Measurements from ENCODE around the gene CARD16. TPM values are rescaled to one million over a fixed set of nuclear protein-coding genes. Genes with fewer than 3 reads are reported as not detected.
A peak's percentile ranks its signal among the peaks of the same experiment; 100 is the strongest.

CARD16 gene
- total and polyA plus RNA-seq, 2 donors (not counting 1 experiment from before 2014, with no cell fraction given): 25.0 to 30.1 TPM

DNA sequence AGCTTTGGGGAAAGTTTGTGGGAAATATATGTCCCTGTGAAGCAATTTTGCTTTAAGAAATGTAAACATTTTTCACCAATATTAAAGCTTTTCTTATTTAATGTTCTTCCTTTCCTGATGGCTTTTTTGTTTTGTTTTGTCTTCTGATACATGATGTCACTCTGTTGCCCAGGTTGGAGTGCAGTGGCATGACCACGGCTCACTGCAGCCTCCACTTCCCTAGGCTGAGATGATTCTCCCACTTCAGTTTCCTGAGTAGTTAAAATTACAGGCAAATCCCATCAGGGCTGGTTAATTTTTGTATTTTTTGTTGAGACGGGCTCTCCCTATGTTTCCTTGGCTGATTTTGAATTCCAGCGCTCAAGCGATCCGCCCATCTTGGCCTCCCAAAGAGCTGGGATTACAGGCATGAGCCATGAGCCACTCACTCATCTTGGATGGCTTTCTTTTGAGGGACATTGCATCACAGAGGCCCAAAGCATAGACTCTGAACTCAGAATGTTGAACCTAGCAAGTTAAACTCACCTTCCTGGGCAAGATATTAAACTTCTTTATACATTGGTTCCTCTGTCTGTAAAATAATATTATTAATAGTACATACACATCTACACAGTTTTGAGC is 651 bp upstream of the CARD16 start:
- Histone ChIP-seq H3K27me3 (replicated peaks in 1 of 4; ENCODE audit: control extremely low read depth in 1 of 4, control insufficient read depth in 3 of 4, insufficient read depth in 4 of 4, low read length in 3 of 4) (no peaks in the 10 kb centered on the region), H3K79me2 (ENCODE audit: control insufficient read depth, insufficient read depth, low read length) (peaks cover 37% of the 10 kb centered on the region), H3K36me3 (replicated peaks in 1 of 2; ENCODE audit: control extremely low read depth in 1 of 2, control insufficient read depth in 1 of 2, extremely low read depth in 1 of 2, insufficient read depth in 2 of 2, low read length in 1 of 2) (peaks cover 0 to 8% of the 10 kb centered on the region in 2 experiments), H3K27ac (ENCODE audit: low read length in 2 of 2) (peak overlapping the region; percentile 68 to 75), H2AFZ (ENCODE audit: insufficient read depth, low read depth, low read length, poor library complexity, severe bottlenecking) (peak overlapping the region; percentile 88), H4K20me1 (ENCODE audit: control insufficient read depth, insufficient read depth, low read length, poor library complexity, severe bottlenecking) (no peaks in the 10 kb centered on the region), H3K4me1 (ENCODE audit: control insufficient read depth in 2 of 2, insufficient read depth in 2 of 2, low read length in 2 of 2) (peaks cover 29 to 37% of the 10 kb centered on the region in 2 donors), H3K9ac (ENCODE audit: low read length) (peak overlapping the region; percentile 87), H3K4me3 (ENCODE audit: control extremely low read depth in 1 of 5, extremely low read depth in 1 of 5, insufficient read depth in 1 of 5, low read depth in 2 of 5, low read length in 4 of 5) (peak overlapping the region in 4 of 5 experiments; percentile 59 to 95 (median 66)), H3K4me2 (replicated peaks; ENCODE audit: low read depth, low read length, poor library complexity, severe bottlenecking) (peak overlapping the region; percentile 70), H3K9me3 (ENCODE audit: control extremely low read depth in 1 of 3, control insufficient read depth in 2 of 3, insufficient read depth in 1 of 3, low read length in 2 of 3) (no peaks in the 10 kb centered on the region)
- intact Hi-C loops (cut with micrococcal nuclease): loop anchor here (10.0 kb wide), 1 partner anchor 251 kb away; no protein-coding TSS in a partner anchor
- TF ChIP-seq, protein P1, sequence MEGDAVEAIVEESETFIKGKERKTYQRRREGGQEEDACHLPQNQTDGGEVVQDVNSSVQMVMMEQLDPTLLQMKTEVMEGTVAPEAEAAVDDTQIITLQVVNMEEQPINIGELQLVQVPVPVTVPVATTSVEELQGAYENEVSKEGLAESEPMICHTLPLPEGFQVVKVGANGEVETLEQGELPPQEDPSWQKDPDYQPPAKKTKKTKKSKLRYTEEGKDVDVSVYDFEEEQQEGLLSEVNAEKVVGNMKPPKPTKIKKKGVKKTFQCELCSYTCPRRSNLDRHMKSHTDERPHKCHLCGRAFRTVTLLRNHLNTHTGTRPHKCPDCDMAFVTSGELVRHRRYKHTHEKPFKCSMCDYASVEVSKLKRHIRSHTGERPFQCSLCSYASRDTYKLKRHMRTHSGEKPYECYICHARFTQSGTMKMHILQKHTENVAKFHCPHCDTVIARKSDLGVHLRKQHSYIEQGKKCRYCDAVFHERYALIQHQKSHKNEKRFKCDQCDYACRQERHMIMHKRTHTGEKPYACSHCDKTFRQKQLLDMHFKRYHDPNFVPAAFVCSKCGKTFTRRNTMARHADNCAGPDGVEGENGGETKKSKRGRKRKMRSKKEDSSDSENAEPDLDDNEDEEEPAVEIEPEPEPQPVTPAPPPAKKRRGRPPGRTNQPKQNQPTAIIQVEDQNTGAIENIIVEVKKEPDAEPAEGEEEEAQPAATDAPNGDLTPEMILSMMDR (IDR thresholded peaks at IDR 0.05): no peak
- no peak for TF ChIP-seq EZH2 (IDR thresholded peaks at IDR 0.05; ENCODE audit: borderline replicate concordance, insufficient read depth, low read depth, low read length, poor library complexity, severe bottlenecking)
- H3K9me3 Mint-ChIP-seq (ENCODE audit: insufficient read depth): no peaks in the 10 kb centered on the region
- H3K27ac Mint-ChIP-seq: no peak overlapping the region
- CTCF ChIA-PET: no interaction called here
- WGBS (ENCODE audit: insufficient coverage): 88% methylated on average over 5 of the region's 5 CpGs
- ATAC-seq (ENCODE audit: low read depth): no peak
- no peak for DNase-seq
- POLR2A ChIA-PET: no interaction called here
- peaks cover 40% of the 10 kb centered on the region for H3K4me1 Mint-ChIP-seq
- no peaks in the 10 kb centered on the region for H3K27me3 Mint-ChIP-seq
- peak overlapping the region; percentile 66 for H3K4me3 Mint-ChIP-seq

DNA sequence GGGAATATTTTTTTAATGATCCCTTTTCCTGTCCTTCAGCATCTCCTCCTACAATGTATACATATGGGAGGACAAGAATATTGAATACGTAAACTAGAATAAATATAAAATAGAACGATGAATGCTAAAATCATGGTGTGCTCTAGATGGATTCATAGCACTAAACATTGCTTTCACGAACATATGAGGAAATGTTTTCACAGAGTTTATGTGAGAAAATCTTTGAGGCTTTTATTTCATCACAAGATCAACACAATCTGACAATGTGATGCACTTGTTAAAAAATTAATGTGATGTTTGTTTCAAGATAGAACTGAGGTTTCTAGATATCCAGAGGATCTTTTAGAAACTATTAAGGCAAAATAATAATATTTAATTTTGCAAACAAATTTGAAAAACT is 3.0 kb downstream of the CARD16 start:
- peak overlapping the region in 2 of 5 experiments; percentile 23 to 95 for H3K4me3 ChIP-seq (ENCODE audit: control extremely low read depth in 1 of 5, extremely low read depth in 1 of 5, insufficient read depth in 1 of 5, low read depth in 2 of 5, low read length in 4 of 5)
- H3K9me3 ChIP-seq (ENCODE audit: control extremely low read depth in 1 of 3, control insufficient read depth in 2 of 3, insufficient read depth in 1 of 3, low read length in 2 of 3): peaks cover 0 to 7% (median 2%) of the 10 kb centered on the region in 3 donors
- peak overlapping the region; percentile 65 for H3K4me2 ChIP-seq (replicated peaks; ENCODE audit: low read depth, low read length, poor library complexity, severe bottlenecking)
- WGBS (ENCODE audit: insufficient coverage): no CpG with 5 or more reads among the region's 3 CpGs
- no peaks in the 10 kb centered on the region for H4K20me1 ChIP-seq (ENCODE audit: control insufficient read depth, insufficient read depth, low read length, poor library complexity, severe bottlenecking)
- CTCF ChIA-PET: no interaction called here
- no peak overlapping the region for H2AFZ ChIP-seq (ENCODE audit: insufficient read depth, low read depth, low read length, poor library complexity, severe bottlenecking)
- no peak for TF ChIP-seq EZH2 (IDR thresholded peaks at IDR 0.05; ENCODE audit: borderline replicate concordance, insufficient read depth, low read depth, low read length, poor library complexity, severe bottlenecking)
- TF ChIP-seq, protein P1 (IDR thresholded peaks at IDR 0.05): no peak
- intact Hi-C loops (cut with micrococcal nuclease): loop anchor here (10.0 kb wide), 1 partner anchor 247 kb away; no protein-coding TSS in a partner anchor
- H3K79me2 ChIP-seq (ENCODE audit: control insufficient read depth, insufficient read depth, low read length): peaks cover 37% of the 10 kb centered on the region
- Mint-ChIP-seq H3K27ac (no peak overlapping the region), H3K27me3 (no peaks in the 10 kb centered on the region), H3K9me3 (ENCODE audit: insufficient read depth) (no peaks in the 10 kb centered on the region), H3K4me3 (no peak overlapping the region), H3K4me1 (peaks cover 45% of the 10 kb centered on the region)
- ATAC-seq (ENCODE audit: low read depth) (no peak), DNase-seq (no peak)
- peaks cover 0 to 24% of the 10 kb centered on the region in 2 experiments for H3K36me3 ChIP-seq (replicated peaks in 1 of 2; ENCODE audit: control extremely low read depth in 1 of 2, control insufficient read depth in 1 of 2, extremely low read depth in 1 of 2, insufficient read depth in 2 of 2, low read length in 1 of 2)
- H3K4me1 ChIP-seq (ENCODE audit: control insufficient read depth in 2 of 2, insufficient read depth in 2 of 2, low read length in 2 of 2): peaks cover 29 to 37% of the 10 kb centered on the region in 2 donors
- H3K9ac ChIP-seq (ENCODE audit: low read length): no peak overlapping the region
- H3K27me3 ChIP-seq (replicated peaks in 1 of 4; ENCODE audit: control extremely low read depth in 1 of 4, control insufficient read depth in 3 of 4, insufficient read depth in 4 of 4, low read length in 3 of 4): no peaks in the 10 kb centered on the region
- POLR2A ChIA-PET: no interaction called here
- H3K27ac ChIP-seq (ENCODE audit: low read length in 2 of 2): no peak overlapping the region

All from B cell (primary cell).